NCI-H82 treated with DMSO at 0.1 percent for 48 hours (cell line): ENCODE data around the gene MIS12.

Experiments used
- DNase-seq: peaks from one replicate; lab custom pipeline; 2025; ENCODE audit not compliant: unreplicated experiment; lab: John Stamatoyannopoulos, UW

Gene MIS12

DNA sequence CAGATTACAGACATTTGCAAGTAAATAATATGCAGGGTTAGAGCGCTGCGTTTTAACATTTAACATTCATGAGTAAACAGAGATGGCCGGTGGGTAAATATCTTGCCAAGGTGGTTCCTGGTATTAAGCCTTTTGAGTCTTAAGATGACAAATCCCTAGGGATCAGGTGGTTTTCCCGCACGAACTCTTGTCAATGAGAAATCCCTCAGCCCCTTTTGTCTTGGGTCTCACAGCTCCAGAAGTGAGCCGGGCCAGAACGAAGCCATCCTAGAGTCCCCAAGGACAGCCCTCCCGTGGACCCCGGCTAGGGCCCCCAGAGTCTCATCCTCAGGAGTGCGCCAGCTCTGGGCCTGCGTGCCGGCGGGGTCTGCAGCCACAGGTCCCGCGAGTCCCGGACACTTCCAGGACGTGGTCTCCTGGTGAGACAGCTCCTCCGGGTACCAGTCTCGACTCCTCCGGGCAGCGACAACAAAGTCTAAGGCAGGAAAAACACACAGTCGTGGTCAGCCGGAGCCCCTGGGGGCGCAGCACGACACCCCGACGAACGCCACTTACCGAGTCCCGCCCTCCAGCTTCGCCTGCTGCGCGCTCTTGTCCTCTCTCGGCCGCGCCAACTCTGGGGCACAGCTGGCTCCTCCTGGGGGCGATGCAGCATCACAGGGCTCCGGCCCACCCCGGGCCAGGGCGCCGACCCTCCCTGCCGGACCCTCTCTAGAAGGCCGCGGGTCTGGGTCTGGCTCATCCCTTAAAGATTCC is 13.3 kb downstream of the MIS12 start:
- no peak for DNase-seq

- DNase-seq: no peak
These were observed 13.9 kb downstream of the MIS12 start for GRCh38 chr17:5500247-5500588.

DNA sequence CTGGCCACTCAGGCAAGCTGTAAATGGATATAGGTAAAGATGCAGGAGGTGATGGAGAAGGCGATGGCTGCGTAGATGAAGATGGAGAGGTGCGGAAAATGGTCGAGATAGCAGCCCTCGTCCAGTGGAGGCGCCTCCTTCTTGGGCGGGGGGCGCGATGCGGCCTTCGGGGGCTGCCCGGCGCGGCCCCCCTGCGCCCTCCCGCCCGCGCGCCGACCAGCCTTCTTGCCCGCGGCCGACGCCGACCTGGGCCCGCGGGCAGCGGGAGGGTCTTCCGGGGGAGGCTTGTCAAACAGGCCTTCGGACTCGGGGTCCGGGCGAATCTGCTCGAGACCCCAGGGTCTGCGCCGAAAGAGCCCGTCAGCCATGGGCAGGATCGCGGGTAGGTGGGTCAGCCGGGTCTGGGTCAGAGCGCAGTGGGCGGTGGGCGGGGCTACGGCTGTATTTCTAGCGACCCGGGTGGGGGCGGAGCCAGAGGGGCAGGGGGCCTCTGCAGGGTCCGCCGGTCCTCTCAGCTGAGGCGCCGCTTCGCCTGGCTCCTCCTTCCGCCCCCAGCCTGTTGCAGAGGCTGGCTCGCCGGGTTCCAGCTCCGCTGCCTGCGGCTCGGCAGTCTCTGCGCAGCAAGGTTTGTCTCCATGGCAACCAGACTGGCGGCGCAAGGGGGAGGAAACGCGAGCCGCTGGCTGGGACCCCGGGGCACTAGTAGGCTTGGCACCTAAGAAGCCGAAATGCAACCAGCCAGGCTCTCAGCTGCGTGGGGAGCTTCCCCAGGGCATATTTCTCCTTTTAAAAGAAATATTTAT is 14.4 kb downstream of the MIS12 start:
- DNase-seq: peak; percentile 82

DNA sequence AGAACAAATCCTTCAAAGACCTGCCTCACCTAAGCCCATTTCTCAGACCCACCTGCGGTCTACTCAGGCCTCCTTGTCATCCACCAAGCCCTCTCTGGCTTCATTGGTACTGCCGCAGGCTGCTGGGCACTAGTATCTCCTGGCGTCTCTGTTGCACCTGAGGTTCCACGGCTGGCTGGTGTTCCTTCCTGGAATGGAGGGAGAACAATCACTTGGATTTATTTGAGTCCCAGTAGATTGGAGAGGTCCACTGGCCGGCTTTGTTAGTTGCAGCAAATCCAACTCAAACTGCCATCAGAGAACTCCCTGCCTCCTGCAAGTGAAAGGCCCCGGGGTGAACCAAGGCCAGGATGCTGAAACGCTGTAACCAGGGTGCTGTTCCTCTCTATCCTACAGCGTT is 15.3 kb downstream of the MIS12 start:
- DNase-seq: no peak

- DNase-seq: no peak
These were observed 16.2 kb downstream of the MIS12 start for GRCh38 chr17:5502552-5502951.

DNA sequence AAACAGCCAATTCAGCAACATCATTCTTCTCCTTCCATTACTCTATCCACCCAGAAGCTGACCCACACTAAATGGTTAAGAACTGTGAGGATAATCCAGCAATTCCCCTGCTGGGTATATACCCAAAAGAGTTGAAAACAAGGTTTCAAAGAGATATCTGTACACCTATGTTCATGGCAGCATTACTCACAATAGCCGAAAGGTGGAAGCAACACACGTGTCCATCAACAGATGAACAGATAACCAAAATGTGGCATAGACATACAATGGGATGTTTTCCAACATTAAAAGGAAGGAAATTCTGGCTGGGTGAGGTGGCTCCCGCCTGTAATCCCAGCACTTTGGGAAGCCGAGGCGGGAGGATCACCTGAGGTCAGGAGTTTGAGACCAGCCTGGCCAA is 19.9 kb downstream of the MIS12 start:
- no peak for DNase-seq

- DNase-seq: peak; percentile 28
These were observed 22.4 kb downstream of the MIS12 start for GRCh38 chr17:5508810-5509209.

- DNase-seq: no peak
These were observed 23.1 kb downstream of the MIS12 start for GRCh38 chr17:5509482-5509881.

DNA sequence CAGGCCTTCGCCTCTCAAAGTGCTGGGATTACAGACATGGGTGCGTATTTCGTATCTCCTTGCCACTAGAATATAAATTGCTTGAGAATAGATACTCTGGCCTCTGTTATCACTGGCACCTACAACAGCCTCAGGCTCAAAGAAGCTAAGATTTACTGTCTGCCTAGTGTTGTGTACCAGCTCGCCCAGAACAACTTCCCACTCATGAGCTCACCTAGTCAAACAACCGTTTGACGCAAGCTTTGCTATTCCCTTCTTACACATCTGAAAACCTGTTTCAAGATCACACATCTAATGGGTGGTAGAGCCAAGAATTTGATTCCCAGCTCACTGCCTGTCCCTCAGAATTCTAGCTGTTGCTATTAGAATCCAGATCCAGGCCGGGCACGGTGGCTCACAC is 24.4 kb downstream of the MIS12 start:
- no peak for DNase-seq

- no peak for DNase-seq
These were observed 25.2 kb downstream of the MIS12 start for GRCh38 chr17:5511401-5512225.

GRCh38 chr17:5513628-5514027 is 27.3 kb downstream of the MIS12 start:
- no peak for DNase-seq

- DNase-seq: no peak
These were observed 28.6 kb downstream of the MIS12 start for GRCh38 chr17:5514976-5515375.

- no peak for DNase-seq
These were observed 29.9 kb downstream of the MIS12 start for GRCh38 chr17:5516060-5516792.

- no peak for DNase-seq
These were observed 36.1 kb downstream of the MIS12 start for GRCh38 chr17:5522476-5522875.

GRCh38 chr17:5523249-5523648 is 36.9 kb downstream of the MIS12 start:
- no peak for DNase-seq

DNA sequence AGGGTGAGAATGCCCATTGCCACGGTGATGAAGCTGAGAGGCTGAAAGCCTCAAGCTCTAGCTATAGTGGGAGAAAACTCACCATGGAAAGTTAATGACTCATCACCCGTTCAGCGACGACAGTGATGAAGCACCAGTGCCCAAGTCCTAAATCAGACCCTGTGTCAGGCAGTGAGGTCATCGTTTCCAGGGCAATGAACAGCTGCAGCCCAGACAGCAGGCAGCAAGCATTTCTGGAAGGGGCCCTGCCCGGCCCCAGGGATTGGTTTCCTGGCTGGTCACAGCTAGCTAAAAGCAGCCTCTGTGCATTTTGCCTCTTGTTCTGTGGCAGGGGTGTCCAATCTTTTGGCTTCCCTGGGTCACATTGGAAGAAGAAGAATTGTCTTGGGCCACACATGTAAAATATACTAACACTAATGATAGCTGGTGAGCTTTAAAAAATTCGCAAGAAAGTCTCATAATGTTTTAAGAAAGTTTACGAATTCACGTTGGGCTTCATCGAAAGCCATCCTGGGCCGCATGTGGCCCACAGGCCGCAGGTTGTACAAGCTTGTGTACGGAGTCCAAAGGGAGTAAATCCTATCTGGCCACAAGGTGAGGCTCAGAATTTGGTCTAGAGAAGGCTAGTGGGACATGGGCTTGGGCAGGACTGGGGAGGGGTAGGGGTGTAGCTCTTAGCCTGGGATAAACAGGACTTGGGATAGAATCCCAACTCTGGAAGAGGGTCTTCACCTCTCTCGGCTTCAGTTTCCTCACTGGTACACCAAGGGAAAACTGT is 40.6 kb downstream of the MIS12 start:
- no peak for DNase-seq

DNA sequence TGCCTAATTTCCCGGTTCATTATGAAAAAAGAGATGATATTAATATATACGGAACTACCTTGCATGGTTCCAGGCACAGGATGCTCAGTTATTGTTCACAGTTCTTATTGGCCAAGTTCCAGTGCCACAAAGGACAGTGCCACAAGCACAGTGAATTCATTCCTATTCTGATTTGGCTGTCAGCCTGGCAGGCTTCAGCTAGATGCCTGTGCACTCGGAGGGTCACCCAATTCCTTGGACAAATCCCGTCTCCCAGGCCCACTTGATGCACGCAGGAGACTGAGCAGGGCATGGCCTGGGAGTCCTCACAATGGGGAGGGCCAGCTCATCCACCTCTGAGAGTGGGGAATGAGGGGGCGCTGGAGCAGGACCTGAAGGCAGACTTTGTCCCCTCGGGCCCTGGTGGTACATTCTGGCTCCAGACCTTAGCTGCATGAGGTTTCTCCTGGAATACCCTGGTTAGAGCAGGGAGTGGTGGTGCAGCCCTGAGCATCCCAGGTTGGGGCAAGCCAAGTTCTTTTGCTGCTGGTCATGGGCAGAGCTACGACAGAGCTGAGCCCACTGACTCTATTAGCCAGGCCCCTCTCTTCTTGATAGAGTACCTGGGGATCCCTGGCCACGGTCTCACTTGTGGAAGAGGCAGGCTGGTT is 41.4 kb downstream of the MIS12 start:
- DNase-seq: no peak

- no peak for DNase-seq
These were observed 44.1 kb downstream of the MIS12 start for GRCh38 chr17:5530265-5531084.

DNA sequence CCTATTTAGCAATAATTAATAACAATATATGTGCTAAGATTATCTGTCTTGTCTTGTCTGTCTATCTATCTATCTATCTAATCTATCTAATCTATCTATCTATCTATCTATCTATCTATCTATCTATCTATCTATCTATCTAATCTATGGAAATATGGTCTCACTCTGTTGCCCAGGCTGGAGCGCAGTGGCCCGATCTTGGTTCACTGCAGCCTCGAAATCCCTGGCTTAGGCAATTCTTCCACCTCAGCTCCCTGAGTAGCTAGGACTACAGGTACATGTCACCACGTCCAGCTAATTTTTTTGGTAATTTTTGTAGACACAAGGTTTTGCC is 44.7 kb downstream of the MIS12 start:
- no peak for DNase-seq
